Cerebellar nuclear complex (tissue), 1 donor: ENCODE measurements around the gene SGTA.
"Not testable (repeated sequence)": the region's sequence is repeated elsewhere in the genome, so short reads cannot be mapped to it uniquely, and the experiment has no call there.

ENCODE experiments used
- DNase-seq, 2 experiments: peaks; one replicate each; lab custom pipeline; 2025; lab: John Stamatoyannopoulos, UW

Gene SGTA

DNA sequence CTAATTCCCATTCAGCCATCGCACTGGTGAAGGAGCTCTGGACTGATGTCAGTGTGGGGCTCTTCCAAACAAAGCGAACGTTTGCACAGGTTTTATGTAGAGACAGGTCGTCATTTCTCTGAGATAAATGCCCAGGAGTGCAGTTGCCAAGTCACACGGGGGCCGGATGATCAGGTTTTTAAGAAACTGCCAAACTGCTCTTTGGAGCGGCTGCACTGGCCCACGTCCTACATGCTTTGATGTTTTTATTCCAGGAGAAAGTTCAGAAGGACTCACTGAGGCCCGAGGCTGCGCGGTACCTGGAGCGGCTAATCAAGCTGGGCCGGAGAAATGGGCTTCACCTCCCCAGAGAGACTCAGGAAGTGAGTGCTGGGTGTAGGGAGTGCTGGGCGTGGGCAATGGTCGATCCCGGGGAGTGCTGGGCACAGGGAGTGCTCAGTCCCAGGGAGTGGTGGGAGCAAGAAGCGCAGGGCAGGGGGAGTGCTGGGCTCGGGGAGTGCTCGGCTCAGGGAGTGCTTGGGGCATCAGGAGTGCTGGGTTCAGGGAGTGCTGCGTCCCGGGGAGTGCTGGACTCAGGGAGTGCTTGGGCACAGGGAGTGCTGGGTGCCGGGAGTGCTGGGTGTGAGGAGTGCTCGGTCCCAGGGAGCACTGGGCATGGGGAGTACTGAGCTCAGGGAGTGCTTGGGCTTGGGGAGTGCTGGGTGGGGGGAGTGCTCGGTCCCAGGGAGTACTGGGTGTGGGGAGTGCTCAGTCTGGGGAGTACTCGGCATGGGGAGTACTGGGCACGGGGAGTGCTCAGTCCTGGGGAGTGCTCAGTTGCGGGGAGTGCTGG is 13.0 kb upstream of the SGTA start:
- DNase-seq, result no peak

DNA sequence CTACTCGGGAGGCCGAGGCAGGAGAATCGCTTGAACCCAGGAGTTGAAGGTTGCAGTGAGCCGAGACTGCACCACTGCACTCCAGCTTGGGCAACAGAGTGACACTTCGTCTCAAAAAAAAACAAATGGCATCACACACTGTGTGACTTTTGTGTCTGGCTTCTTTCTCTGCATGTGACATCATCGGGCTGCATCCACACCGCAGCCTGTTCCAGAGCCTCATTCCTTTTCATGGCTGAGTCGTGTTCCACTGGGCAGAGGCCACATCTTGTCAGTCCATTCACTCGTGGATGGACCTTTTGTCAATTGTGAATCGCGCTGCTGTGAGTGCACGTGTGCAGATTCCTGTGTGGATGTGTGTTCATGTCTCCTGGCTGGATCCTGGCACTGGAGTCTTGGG is 10.5 kb upstream of the SGTA start:
- no peak for DNase-seq

GRCh38 chr19:2793126-2793525 is 10.1 kb upstream of the SGTA start:
- no peak for DNase-seq

GRCh38 chr19:2792666-2793065 is 9.6 kb upstream of the SGTA start:
- not testable (repeated sequence) for DNase-seq

DNA sequence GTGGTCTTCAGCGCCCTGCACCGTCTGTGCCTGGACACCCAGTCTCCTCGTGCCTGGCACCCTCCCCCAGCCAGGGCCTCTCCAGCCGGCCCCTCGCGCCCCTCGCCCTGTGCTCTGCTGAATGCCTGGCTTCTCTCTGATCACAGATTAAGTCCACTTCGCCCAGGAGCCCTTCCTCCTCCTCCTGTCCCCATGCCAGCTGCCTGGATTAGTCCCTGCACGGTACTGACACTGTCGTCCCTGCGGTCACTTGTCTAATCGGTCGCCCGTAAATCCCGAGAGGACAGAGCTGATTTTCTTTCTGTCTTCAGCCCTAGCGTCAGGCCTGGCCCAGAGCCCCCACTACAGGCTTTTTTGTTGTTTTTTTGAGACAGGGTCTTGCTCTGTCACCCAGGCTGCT is 8.8 kb upstream of the SGTA start:
- DNase-seq, result no peak

- no peak for DNase-seq
These were observed 8.4 kb upstream of the SGTA start for GRCh38 chr19:2791440-2791839.

- no peak for DNase-seq
These were observed 7.6 kb upstream of the SGTA start for GRCh38 chr19:2790557-2791271.

DNA sequence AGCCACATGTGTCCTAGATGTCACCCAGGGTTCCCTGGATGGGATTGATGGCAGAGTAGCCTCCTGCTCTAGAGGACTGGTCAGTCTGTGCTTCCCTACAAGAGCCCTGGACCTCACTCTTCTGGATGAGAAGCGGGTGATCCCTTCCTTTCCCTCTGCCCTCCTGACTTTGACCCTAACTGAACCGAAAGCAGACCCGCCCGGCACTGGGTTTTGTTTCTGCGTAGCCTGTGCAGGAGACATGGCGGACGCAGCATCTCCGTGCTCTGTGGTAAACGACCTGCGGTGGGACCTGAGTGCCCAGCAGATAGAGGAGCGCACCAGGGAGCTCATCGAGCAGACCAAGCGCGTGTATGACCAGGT is 7.1 kb upstream of the SGTA start:
- DNase-seq, result no peak

DNA sequence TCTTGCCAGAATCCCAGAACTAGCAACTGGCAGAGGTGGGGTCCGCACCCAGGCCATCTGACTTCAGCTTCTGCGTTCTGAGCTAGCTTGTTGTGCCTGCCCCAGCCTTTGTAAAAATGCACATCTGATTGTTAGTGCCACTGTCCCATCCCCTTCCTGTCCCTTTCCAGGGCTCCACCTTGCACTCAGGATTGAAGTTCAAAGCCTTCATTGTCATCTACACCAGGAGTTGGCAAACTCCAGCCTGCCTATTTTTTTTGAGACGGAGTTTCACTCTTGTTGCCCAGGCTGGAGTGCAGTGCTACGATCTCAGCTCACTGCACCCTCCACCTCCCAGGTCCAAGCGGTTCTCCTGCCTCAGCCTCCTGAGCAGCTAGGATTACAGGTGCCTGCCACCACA is 5.2 kb upstream of the SGTA start:
- no peak for DNase-seq

GRCh38 chr19:2787115-2787514 is 4.0 kb upstream of the SGTA start:
- no peak for DNase-seq

DNA sequence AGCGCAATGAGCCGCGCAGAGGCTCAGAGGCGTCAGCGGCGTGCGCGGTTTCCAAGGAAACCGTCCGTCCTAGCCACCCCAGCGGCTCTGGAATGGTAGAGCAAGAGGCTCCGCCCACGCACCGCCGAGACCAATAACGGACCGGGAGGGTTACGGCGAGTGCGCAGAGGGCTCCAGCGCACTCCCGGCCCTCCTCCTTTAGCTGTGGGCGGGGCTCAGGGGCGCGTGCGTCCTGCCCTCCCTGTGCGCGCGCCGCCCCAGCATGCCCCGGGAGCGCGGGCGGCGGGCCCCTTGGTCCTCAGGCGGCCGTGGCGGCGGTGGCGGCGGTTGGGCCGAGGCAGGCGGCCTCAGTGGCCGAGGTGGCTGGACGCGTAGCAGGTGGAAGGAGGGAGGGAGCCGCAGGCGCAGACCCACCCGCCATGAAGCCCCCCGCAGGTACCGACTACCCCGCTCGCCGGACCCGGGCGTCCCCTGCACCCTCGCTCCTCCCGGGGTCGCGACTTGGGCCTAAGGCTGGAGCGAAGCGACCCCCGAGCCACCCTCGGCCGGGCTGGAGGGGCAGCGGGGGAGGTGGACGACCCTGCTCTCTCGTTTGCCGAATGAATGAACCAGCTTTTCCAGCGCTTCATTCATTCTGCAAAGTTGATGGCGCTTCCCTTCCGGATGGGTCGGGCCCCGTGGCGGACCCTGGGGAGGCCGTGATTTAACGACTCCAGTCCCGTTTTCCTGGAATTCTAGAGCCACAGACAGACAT is 2.3 kb upstream of the SGTA start, which contains the start of gene THOP1:
TSS of gene THOP1 (plus strand) at position 260 of the 754 bp plus-strand sequence. CDS start at position 420, 160 bp downstream.
- DNase-seq, result peak; percentile 81 to 95

DNA sequence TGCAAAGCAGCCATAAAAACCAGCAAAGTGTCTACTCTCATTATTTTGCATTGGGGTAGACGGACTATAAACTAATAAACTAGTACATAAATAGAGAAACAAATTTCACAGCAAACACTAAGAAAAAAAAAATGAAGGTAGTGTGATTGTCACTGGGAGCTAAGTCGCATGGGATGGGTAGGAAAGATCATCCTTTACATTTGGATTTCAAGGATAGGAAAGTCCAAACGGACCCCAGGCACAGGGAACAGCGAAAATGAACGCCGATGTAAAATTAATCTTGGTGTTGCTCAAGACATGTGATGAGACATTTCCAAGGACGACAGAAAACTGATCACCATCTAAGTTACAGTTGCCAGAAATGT is 690 bp upstream of the SGTA start:
- no peak for DNase-seq

DNA sequence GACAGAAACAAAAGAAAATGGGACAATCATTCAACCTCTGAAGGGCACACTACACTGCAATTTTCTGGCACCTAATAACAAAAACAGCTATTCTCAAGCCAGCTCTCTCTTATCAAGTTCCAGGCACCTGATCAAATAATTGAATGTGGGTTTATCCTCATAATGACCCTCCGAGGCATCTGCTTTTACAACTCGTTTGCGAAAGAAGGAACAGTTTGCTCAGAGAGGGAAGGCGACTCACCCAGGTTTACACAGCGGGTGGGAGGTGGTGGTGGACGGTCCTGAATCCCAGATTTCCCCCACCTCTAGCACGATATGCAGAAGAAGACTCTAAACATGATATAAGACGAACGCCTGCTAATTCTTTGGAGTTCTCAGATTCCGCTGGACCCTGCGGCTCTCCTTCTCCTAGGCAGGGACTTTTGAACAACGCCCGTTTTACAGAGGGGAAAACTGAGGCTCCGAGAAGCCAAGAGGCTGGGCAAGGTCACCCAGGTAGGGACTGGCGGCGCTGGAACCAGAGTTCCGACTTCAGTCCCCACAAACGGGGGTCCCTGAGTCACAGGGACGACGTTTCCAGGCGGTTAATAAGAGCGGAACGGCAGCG is 641 bp downstream of the SGTA start:
- DNase-seq, result no peak

GRCh38 chr19:2780284-2780683 is 2.8 kb downstream of the SGTA start:
- no peak for DNase-seq

DNA sequence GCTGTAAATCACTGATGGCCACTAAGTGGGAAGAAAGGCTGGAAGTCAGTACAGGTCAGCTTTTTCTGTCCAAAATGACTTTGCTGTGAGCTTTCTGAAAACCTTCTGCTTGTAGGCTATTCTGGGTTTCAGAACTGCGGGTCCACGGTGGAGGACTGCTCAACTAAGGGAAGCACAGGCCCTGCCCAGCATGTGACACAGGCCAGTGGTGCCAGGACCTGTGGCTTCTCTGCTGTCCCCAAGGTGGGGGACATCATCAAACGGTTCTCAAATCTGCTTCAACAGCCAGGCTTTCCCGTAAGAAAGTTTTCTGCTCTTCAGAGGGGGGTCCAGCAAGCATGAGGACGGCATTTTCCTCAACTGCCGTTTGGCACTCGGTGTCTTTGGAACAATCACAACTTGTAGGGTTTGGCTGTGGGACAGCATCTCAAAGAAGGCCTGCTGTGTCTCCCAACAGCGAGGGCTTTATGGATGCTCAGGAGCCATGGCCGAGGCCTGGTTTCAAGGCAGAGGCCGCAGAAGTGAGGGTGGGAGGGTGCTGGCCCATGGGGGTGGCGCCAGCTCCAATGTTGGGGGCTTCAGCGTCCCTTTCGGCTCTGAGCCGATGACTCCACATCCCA is 3.8 kb downstream of the SGTA start:
- no peak for DNase-seq

DNA sequence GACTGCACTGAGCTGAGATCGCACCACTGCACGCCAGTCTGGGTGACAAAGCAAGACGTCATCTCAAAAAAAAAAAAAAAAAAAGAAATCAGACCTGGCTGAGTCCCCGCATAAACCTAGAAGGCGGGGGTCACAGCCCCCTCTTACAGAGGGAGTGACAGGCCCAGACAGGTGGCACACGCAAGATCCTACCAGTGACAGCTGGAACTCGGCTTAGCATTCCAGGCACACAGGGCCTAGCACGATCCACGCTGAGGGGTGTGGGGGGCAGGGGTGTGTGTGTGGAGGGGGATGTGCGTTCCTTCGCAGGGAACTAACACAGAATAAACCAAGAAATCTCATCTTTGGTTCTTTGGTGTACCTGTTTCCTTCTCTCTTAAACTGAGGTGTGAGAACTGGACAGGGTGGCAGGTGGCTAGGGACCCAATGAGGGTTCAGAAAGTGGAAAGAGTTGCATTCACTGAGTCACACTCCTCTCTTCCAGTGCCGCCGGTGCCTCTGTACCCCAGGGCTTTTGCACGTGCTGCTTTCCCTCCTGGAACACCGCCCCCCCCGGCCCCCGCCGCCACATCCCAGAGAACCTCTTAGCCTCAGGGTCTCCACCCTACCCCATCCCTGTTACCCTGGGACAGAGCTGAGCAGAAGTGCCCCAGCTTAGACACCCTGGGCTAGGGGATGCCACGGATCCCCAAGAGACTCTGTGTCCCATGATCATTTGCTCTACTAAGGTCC is 5.0 kb downstream of the SGTA start:
- DNase-seq, result no peak

GRCh38 chr19:2775556-2776430 is 7.3 kb downstream of the SGTA start:
- no peak for DNase-seq

DNA sequence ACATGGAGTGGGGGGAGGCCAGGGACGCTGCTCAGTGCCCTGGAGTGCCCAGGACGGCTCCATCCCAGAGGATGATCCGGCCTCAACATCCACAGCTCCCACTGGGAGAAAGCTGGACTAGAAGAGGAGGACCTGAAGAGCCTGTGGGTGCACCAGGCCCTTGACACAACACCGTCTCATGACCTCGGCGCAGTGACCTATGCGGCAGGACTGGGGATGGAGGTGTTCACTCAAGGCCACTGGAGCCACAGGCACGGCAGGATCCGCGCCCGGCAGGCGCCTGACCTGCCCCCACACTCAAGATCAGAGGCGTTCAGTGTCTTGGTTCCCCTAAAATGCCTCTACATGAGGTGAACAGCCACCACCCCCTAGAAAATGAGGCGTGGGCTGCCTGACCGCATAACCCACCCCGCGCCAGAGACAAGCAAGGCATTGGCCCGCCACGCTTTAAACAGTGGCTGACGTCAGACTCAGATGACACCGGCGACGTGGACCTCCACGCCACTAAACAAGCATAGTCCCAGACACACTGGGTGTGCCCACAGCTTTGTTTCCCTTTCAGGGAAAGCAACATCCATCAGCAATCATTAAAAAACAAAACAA is 8.0 kb downstream of the SGTA start:
- no peak for DNase-seq

DNA sequence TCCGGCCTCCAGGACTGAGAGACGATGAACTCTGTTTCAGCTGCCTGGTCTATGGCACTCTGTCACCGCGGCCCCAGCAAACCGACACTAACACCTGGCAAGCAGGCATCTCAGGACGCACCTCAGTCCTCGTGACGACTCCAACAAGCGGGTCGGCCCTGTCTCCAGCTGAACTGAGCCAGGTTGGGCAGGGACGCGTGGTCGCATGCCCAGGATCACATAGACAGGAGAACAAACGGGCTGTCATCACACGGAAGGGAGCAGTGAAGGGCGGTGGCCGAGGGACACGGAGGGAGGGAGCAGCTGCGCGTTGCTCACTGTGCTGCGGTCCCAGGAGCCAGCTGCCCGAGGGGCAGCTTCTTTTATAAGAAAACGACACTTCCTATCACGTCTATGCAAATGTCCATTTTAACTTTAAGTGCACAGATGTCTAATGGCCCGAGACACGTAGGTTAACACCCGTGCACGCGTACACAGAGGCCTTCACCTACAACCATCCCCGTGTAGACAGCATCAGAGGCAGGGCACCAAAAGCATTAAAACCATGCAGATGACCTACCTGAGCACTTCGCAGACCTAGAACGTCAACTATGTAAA is 8.9 kb downstream of the SGTA start:
- no peak for DNase-seq
